NT2/D1 (cell line): ENCODE results near the gene GLCE.

ENCODE experiments used
- DNase-seq: peaks from one replicate; pipeline ENCODE4 v3.0.0-alpha.2; 2011; ENCODE audit warnings: low read depth, low spot score
- H3K27me3 ChIP-seq: 2 replicates; pipeline ENCODE4 v1.6.0; 2011; ENCODE audit warnings: mild to moderate bottlenecking; ENCODE audit not compliant: insufficient read length, insufficient read depth
- H3K36me3 ChIP-seq: 2 replicates; pipeline ENCODE4 v1.6.1; 2011; ENCODE audit warnings: mild to moderate bottlenecking, low read length, mixed read lengths; ENCODE audit not compliant: insufficient read depth, insufficient read length
- H3K4me1 ChIP-seq: 2 replicates; pipeline ENCODE4 v1.5.1; 2011; ENCODE audit not compliant: insufficient read depth, insufficient read length
- H3K4me3 ChIP-seq: 2 replicates; pipeline ENCODE4 v1.5.1; 2011; ENCODE audit warnings: low read depth; ENCODE audit not compliant: insufficient read length
- H3K9ac ChIP-seq: 2 replicates; pipeline ENCODE4 v1.6.0; 2011; ENCODE audit warnings: low read depth; ENCODE audit not compliant: insufficient read length
- H3K9me3 ChIP-seq: 2 replicates; pipeline ENCODE4 v1.5.1; 2011; ENCODE audit warnings: mild to moderate bottlenecking, low read length; ENCODE audit not compliant: insufficient read depth
- SUZ12 ChIP-seq: IDR thresholded peaks from 2 replicates; pipeline ENCODE4 v1.6.1; 2011; ENCODE audit not compliant: insufficient read length, insufficient read depth; ENCODE audit errors: extremely low read depth
- YY1 ChIP-seq: IDR thresholded peaks from 2 replicates; pipeline ENCODE4 v1.6.1; 2011; ENCODE audit not compliant: insufficient read length, insufficient read depth
- ZNF274 ChIP-seq: IDR thresholded peaks from 2 replicates; pipeline ENCODE4 v1.6.1; 2011; ENCODE audit warnings: mild to moderate bottlenecking, low read depth, low read length

The GLCE gene

GRCh38 chr15:69318033-69318432 lies 157.6 kb downstream of the GLCE start:
- Histone ChIP-seq H3K36me3 (no peaks in the 10 kb centered on the region), H3K4me1 (peaks cover 3% of the 10 kb centered on the region), H3K9ac (no peak overlapping the region), H3K9me3 (no peaks in the 10 kb centered on the region), H3K4me3 (no peak overlapping the region), H3K27me3 (no peaks in the 10 kb centered on the region)
- TF ChIP-seq SUZ12 = no peak
- no peak for TF ChIP-seq ZNF274
- no peak for TF ChIP-seq YY1
- DNase-seq = no peak

- Histone ChIP-seq H3K9ac (no peak overlapping the region), H3K4me1 (peaks cover 3% of the 10 kb centered on the region), H3K36me3 (no peaks in the 10 kb centered on the region), H3K27me3 (no peaks in the 10 kb centered on the region), H3K4me3 (no peak overlapping the region), H3K9me3 (no peaks in the 10 kb centered on the region)
- TF ChIP-seq SUZ12 (no peak), ZNF274 (no peak), YY1 (no peak)
- DNase-seq = no peak
Measured at GRCh38 chr15:69319384-69320375, 159.2 kb downstream of the GLCE start.

- H3K27me3 ChIP-seq = no peaks in the 10 kb centered on the region
- H3K9me3 ChIP-seq = no peaks in the 10 kb centered on the region
- H3K4me3 ChIP-seq = no peak overlapping the region
- peaks cover 3% of the 10 kb centered on the region for H3K4me1 ChIP-seq
- no peaks in the 10 kb centered on the region for H3K36me3 ChIP-seq
- H3K9ac ChIP-seq = no peak overlapping the region
- no peak for DNase-seq
- no peak for TF ChIP-seq SUZ12
Measured at GRCh38 chr15:69320977-69321554, 160.6 kb downstream of the GLCE start.
